ENCODE results near the gene ZNF346.

Gene ZNF346

GRCh38 chr5:177087398-177088005, 65.0 kb downstream of the ZNF346 start:
- no peak for DNase-seq (ENCODE audit: low read depth)
- TF ChIP-seq CTCF (IDR thresholded peaks at IDR 0.05; ENCODE audit: control insufficient read depth, extremely low read depth, insufficient read depth), result no peak
- peak overlapping the region; percentile 54 for H3K4me3 ChIP-seq (ENCODE audit: low read depth, low read length)

- no peak for DNase-seq (ENCODE audit: low read depth)
- TF ChIP-seq CTCF (IDR thresholded peaks at IDR 0.05; ENCODE audit: control insufficient read depth, extremely low read depth, insufficient read depth), result no peak
- no peak overlapping the region for H3K4me3 ChIP-seq (ENCODE audit: low read depth, low read length)
Measured at GRCh38 chr5:177089127-177089526, 66.6 kb downstream of the ZNF346 start.

GRCh38 chr5:177089825-177090641, 67.5 kb downstream of the ZNF346 start:
- TF ChIP-seq CTCF (IDR thresholded peaks at IDR 0.05; ENCODE audit: control insufficient read depth, extremely low read depth, insufficient read depth), result no peak
- no peak for DNase-seq (ENCODE audit: low read depth)
- H3K4me3 ChIP-seq (ENCODE audit: low read depth, low read length), result no peak overlapping the region

- no peak for TF ChIP-seq CTCF (IDR thresholded peaks at IDR 0.05; ENCODE audit: control insufficient read depth, extremely low read depth, insufficient read depth)
- DNase-seq (ENCODE audit: low read depth), result no peak
- no peak overlapping the region for H3K4me3 ChIP-seq (ENCODE audit: low read depth, low read length)
Measured at GRCh38 chr5:177090813-177091212, 68.3 kb downstream of the ZNF346 start.

GRCh38 chr5:177091232-177091631, 68.7 kb downstream of the ZNF346 start:
- H3K4me3 ChIP-seq (ENCODE audit: low read depth, low read length), result no peak overlapping the region
- DNase-seq (ENCODE audit: low read depth), result no peak
- TF ChIP-seq CTCF (IDR thresholded peaks at IDR 0.05; ENCODE audit: control insufficient read depth, extremely low read depth, insufficient read depth), result no peak

- TF ChIP-seq CTCF (IDR thresholded peaks at IDR 0.05; ENCODE audit: control insufficient read depth, extremely low read depth, insufficient read depth), result no peak
- no peak for DNase-seq (ENCODE audit: low read depth)
- no peak overlapping the region for H3K4me3 ChIP-seq (ENCODE audit: low read depth, low read length)
Measured at GRCh38 chr5:177092178-177093081, 69.9 kb downstream of the ZNF346 start.

Measured in LNCaP clone FGC (cell line).